MM.1S (cell line): Measurements from ENCODE around the gene SORCS2.

ENCODE experiments used
- DNase-seq: peaks from one replicate; pipeline ENCODE4 v3.0.0-alpha.2; 2015
- H2AFZ ChIP-seq: fragments of 300-600 bp; sonication (generic); 2 replicates; pipeline ENCODE4 v1.6.0; 2016; ENCODE audit warnings: antibody characterized with exemption, low read length
- H3F3A ChIP-seq: fragments of 300-600 bp; sonication (generic); 2 replicates; pipeline ENCODE4 v1.6.1; 2016; ENCODE audit warnings: mild to moderate bottlenecking, antibody characterized with exemption, low read length, moderate library complexity, mixed read lengths; ENCODE audit not compliant: insufficient read depth
- H3K27ac ChIP-seq: fragments of 300-600 bp; sonication (generic); 2 replicates; pipeline ENCODE4 v1.5.1; 2016; ENCODE audit warnings: mild to moderate bottlenecking, low read length
- H3K27me3 ChIP-seq: fragments of 300-600 bp; sonication (generic); replicated peaks from 2 replicates; pipeline ENCODE4 v1.6.0; 2016; ENCODE audit warnings: low read length; ENCODE audit not compliant: insufficient read depth
- H3K36me3 ChIP-seq: fragments of 300-600 bp; sonication (generic); replicated peaks from 2 replicates; pipeline ENCODE4 v1.6.1; 2016; ENCODE audit warnings: mild to moderate bottlenecking, low read length, mixed read lengths; ENCODE audit not compliant: insufficient read depth
- H3K4me1 ChIP-seq: fragments of 300-600 bp; sonication (generic); 2 replicates; pipeline ENCODE4 v1.6.1; 2016; ENCODE audit warnings: low read length, mixed read lengths
- H3K4me2 ChIP-seq: fragments of 300-600 bp; sonication (generic); 2 replicates; pipeline ENCODE4 v1.6.0; 2016; ENCODE audit warnings: low read depth, low read length
- H3K4me3 ChIP-seq: fragments of 300-600 bp; sonication (generic); 2 replicates; pipeline ENCODE4 v1.5.1; 2016; ENCODE audit warnings: low read length, mixed read lengths
- H3K79me2 ChIP-seq: fragments of 300-600 bp; sonication (generic); 2 replicates; pipeline ENCODE4 v1.6.1; 2016; ENCODE audit warnings: mixed run types, low read length, mixed read lengths
- H3K9ac ChIP-seq: fragments of 300-600 bp; sonication (generic); 2 replicates; pipeline ENCODE4 v1.6.1; 2016; ENCODE audit warnings: low read length, mixed read lengths
- H3K9me2 ChIP-seq: fragments of 300-600 bp; sonication (generic); replicated peaks from 2 replicates; pipeline ENCODE4 v1.6.1; 2016; ENCODE audit warnings: mild to moderate bottlenecking, low read length, mixed read lengths; ENCODE audit not compliant: insufficient read depth
- H3K9me3 ChIP-seq: fragments of 300-600 bp; sonication (generic); replicated peaks from 2 replicates; pipeline ENCODE4 v1.6.1; 2016; ENCODE audit warnings: mild to moderate bottlenecking, low read length, mixed read lengths; ENCODE audit not compliant: insufficient read depth
- H4K20me1 ChIP-seq: fragments of 300-600 bp; sonication (generic); 2 replicates; pipeline ENCODE4 v1.6.1; 2016; ENCODE audit warnings: mild to moderate bottlenecking, low read length, moderate library complexity, mixed read lengths; ENCODE audit not compliant: insufficient read depth
- CTCF ChIP-seq: fragments of 300-600 bp; sonication (generic); IDR thresholded peaks from 2 replicates; pipeline ENCODE4 v1.5.1; 2016; ENCODE audit warnings: antibody characterized with exemption, low read length, mixed read lengths
- EZH2 ChIP-seq: fragments of 300-600 bp; sonication (generic); optimal IDR thresholded peaks from 2 replicates; pipeline ENCODE3; 2017; ENCODE audit warnings: low read depth, mild to moderate bottlenecking, antibody characterized with exemption, low read length, mixed read lengths
- EZH2phosphoT487 ChIP-seq: fragments of 300-600 bp; sonication (generic); IDR thresholded peaks from 2 replicates; pipeline ENCODE4 v1.6.1; 2018; ENCODE audit warnings: antibody characterized with exemption, low read length

Gene SORCS2

GRCh38 chr4:7301846-7302630 lies 109.7 kb downstream of the SORCS2 start:
- Histone ChIP-seq H3K36me3 (no peaks in the 10 kb centered on the region), H3K27me3 (peaks cover 96% of the 10 kb centered on the region), H3K4me3 (no peak overlapping the region), H3K27ac (no peak overlapping the region), H3K4me2 (no peak overlapping the region), H3F3A (no peaks in the 10 kb centered on the region), H3K9me2 (no peaks in the 10 kb centered on the region), H2AFZ (no peak overlapping the region), H3K4me1 (no peaks in the 10 kb centered on the region), H3K9me3 (no peaks in the 10 kb centered on the region), H3K79me2 (no peaks in the 10 kb centered on the region), H3K9ac (no peak overlapping the region), H4K20me1 (no peaks in the 10 kb centered on the region)
- DNase-seq = no peak
- TF ChIP-seq CTCF = no peak
- TF ChIP-seq EZH2 = no peak
- TF ChIP-seq EZH2phosphoT487 = no peak

- Histone ChIP-seq H3K9me2 (no peaks in the 10 kb centered on the region), H4K20me1 (no peaks in the 10 kb centered on the region), H3F3A (no peaks in the 10 kb centered on the region), H3K4me2 (no peak overlapping the region), H3K79me2 (no peaks in the 10 kb centered on the region), H3K9ac (no peak overlapping the region), H3K9me3 (no peaks in the 10 kb centered on the region), H3K4me3 (no peak overlapping the region), H2AFZ (no peak overlapping the region), H3K27ac (no peak overlapping the region), H3K36me3 (no peaks in the 10 kb centered on the region), H3K4me1 (no peaks in the 10 kb centered on the region), H3K27me3 (peaks cover 98% of the 10 kb centered on the region)
- no peak for TF ChIP-seq CTCF
- TF ChIP-seq EZH2phosphoT487 = no peak
- no peak for TF ChIP-seq EZH2
- DNase-seq = no peak
Measured at GRCh38 chr4:7302781-7303404, 110.6 kb downstream of the SORCS2 start.

GRCh38 chr4:7303561-7303960 lies 111.2 kb downstream of the SORCS2 start:
- Histone ChIP-seq H3K4me2 (no peak overlapping the region), H3K9me2 (no peaks in the 10 kb centered on the region), H3K79me2 (no peaks in the 10 kb centered on the region), H3K9me3 (no peaks in the 10 kb centered on the region), H3K27ac (no peak overlapping the region), H2AFZ (no peak overlapping the region), H3F3A (no peaks in the 10 kb centered on the region), H4K20me1 (no peaks in the 10 kb centered on the region), H3K36me3 (no peaks in the 10 kb centered on the region), H3K4me3 (no peak overlapping the region), H3K27me3 (peaks cover 98% of the 10 kb centered on the region), H3K4me1 (no peaks in the 10 kb centered on the region), H3K9ac (no peak overlapping the region)
- DNase-seq = no peak
- TF ChIP-seq EZH2phosphoT487 (no peak), CTCF (no peak), EZH2 (no peak)
